Measurements from ENCODE around the gene SAMD1.

SAMD1 gene

GRCh38 chr19:14117668-14118164 lies 27.2 kb upstream of the SAMD1 start, which contains the start of gene PRKACA:
Gene PRKACA, minus strand, starts transcription at chr19:14117762. Its CDS starts 215 bp downstream, at chr19:14117547.
- peak; percentile 95 for ATAC-seq
- Mint-ChIP-seq H3K9me3 (no peaks in the 10 kb centered on the region), H3K4me3 (peak within 1 kb of the TSS; percentile 89), H3K4me1 (peaks cover 32% of the 10 kb centered on the region), H3K27ac (peak within 1 kb of the TSS; percentile 90), H3K36me3 (peaks cover 23% of the 10 kb centered on the region)
- DNase-seq (ENCODE audit: low spot score in 2 of 2): peak; percentile 95 to 99

- Mint-ChIP-seq H3K4me1 (peaks cover 32% of the 10 kb centered on the region), H3K9me3 (no peaks in the 10 kb centered on the region), H3K4me3 (peak overlapping the region; percentile 89), H3K36me3 (peaks cover 17% of the 10 kb centered on the region), H3K27ac (peak overlapping the region; percentile 84)
- DNase-seq (ENCODE audit: low spot score in 2 of 2): peak in 1 of 2 donors; percentile 66
- ATAC-seq: peak; percentile 2
These were observed 26.5 kb upstream of the SAMD1 start for GRCh38 chr19:14116918-14117578.

GRCh38 chr19:14116525-14116917 lies 26.0 kb upstream of the SAMD1 start:
- peaks cover 17% of the 10 kb centered on the region for H3K36me3 Mint-ChIP-seq
- peak overlapping the region; percentile 84 for H3K27ac Mint-ChIP-seq
- no peak for ATAC-seq
- H3K4me1 Mint-ChIP-seq: peaks cover 32% of the 10 kb centered on the region
- peak overlapping the region; percentile 89 for H3K4me3 Mint-ChIP-seq
- no peaks in the 10 kb centered on the region for H3K9me3 Mint-ChIP-seq
- DNase-seq (ENCODE audit: low spot score in 2 of 2): no peak

- Mint-ChIP-seq H3K9me3 (no peaks in the 10 kb centered on the region), H3K4me3 (peak overlapping the region; percentile 89), H3K27ac (no peak overlapping the region), H3K4me1 (peaks cover 32% of the 10 kb centered on the region), H3K36me3 (peaks cover 17% of the 10 kb centered on the region)
- ATAC-seq (no peak), DNase-seq (ENCODE audit: low spot score in 2 of 2) (no peak)
These were observed 25.2 kb upstream of the SAMD1 start for GRCh38 chr19:14115756-14116155.

GRCh38 chr19:14114854-14115253 lies 24.3 kb upstream of the SAMD1 start:
- Mint-ChIP-seq H3K4me3 (no peak overlapping the region), H3K4me1 (peaks cover 32% of the 10 kb centered on the region), H3K36me3 (peaks cover 8% of the 10 kb centered on the region), H3K9me3 (no peaks in the 10 kb centered on the region), H3K27ac (no peak overlapping the region)
- peak in 1 of 2 donors; percentile 74 for DNase-seq (ENCODE audit: low spot score in 2 of 2)
- no peak for ATAC-seq

- no peak overlapping the region for H3K4me3 Mint-ChIP-seq
- peaks cover 32% of the 10 kb centered on the region for H3K4me1 Mint-ChIP-seq
- peaks cover 6% of the 10 kb centered on the region for H3K36me3 Mint-ChIP-seq
- H3K27ac Mint-ChIP-seq: no peak overlapping the region
- ATAC-seq: no peak
- no peaks in the 10 kb centered on the region for H3K9me3 Mint-ChIP-seq
- DNase-seq (ENCODE audit: low spot score in 2 of 2): no peak
These were observed 23.9 kb upstream of the SAMD1 start for GRCh38 chr19:14114439-14114838.

- Mint-ChIP-seq H3K4me1 (peaks cover 31% of the 10 kb centered on the region), H3K9me3 (no peaks in the 10 kb centered on the region), H3K4me3 (no peak overlapping the region), H3K36me3 (peaks cover 6% of the 10 kb centered on the region), H3K27ac (no peak overlapping the region)
- ATAC-seq (no peak), DNase-seq (ENCODE audit: low spot score in 2 of 2) (peak in 1 of 2 donors; percentile 29)
These were observed 23.3 kb upstream of the SAMD1 start for GRCh38 chr19:14113762-14114414.

GRCh38 chr19:14112809-14113385 lies 22.3 kb upstream of the SAMD1 start:
- peaks cover 12% of the 10 kb centered on the region for H3K36me3 Mint-ChIP-seq
- DNase-seq (ENCODE audit: low spot score in 2 of 2): no peak
- no peaks in the 10 kb centered on the region for H3K9me3 Mint-ChIP-seq
- H3K4me3 Mint-ChIP-seq: no peak overlapping the region
- peaks cover 23% of the 10 kb centered on the region for H3K4me1 Mint-ChIP-seq
- peak overlapping the region; percentile 34 for H3K27ac Mint-ChIP-seq
- ATAC-seq: no peak

- no peak for DNase-seq (ENCODE audit: low spot score in 2 of 2)
- Mint-ChIP-seq H3K4me3 (no peak overlapping the region), H3K36me3 (peaks cover 12% of the 10 kb centered on the region), H3K4me1 (peaks cover 23% of the 10 kb centered on the region), H3K9me3 (no peaks in the 10 kb centered on the region), H3K27ac (no peak overlapping the region)
- no peak for ATAC-seq
These were observed 21.7 kb upstream of the SAMD1 start for GRCh38 chr19:14112051-14112808.

- Mint-ChIP-seq H3K36me3 (peaks cover 9% of the 10 kb centered on the region), H3K27ac (no peak overlapping the region), H3K4me3 (no peak overlapping the region), H3K4me1 (peaks cover 18% of the 10 kb centered on the region), H3K9me3 (no peaks in the 10 kb centered on the region)
- DNase-seq (ENCODE audit: low spot score in 2 of 2): no peak
- ATAC-seq: no peak
These were observed 20.9 kb upstream of the SAMD1 start for GRCh38 chr19:14111486-14111885.

GRCh38 chr19:14110650-14111049 lies 20.1 kb upstream of the SAMD1 start:
- no peak for DNase-seq (ENCODE audit: low spot score in 2 of 2)
- Mint-ChIP-seq H3K27ac (peak overlapping the region; percentile 17), H3K9me3 (no peaks in the 10 kb centered on the region), H3K4me1 (peaks cover 10% of the 10 kb centered on the region), H3K36me3 (peaks cover 16% of the 10 kb centered on the region), H3K4me3 (no peak overlapping the region)
- no peak for ATAC-seq

GRCh38 chr19:14107581-14108461 lies 17.3 kb upstream of the SAMD1 start:
- Mint-ChIP-seq H3K27ac (no peak overlapping the region), H3K4me1 (no peaks in the 10 kb centered on the region), H3K36me3 (peaks cover 44% of the 10 kb centered on the region), H3K4me3 (no peak overlapping the region), H3K9me3 (no peaks in the 10 kb centered on the region)
- ATAC-seq (no peak), DNase-seq (ENCODE audit: low spot score in 2 of 2) (no peak)

GRCh38 chr19:14106840-14107239 lies 16.3 kb upstream of the SAMD1 start:
- no peak for ATAC-seq
- Mint-ChIP-seq H3K4me3 (no peak overlapping the region), H3K4me1 (no peaks in the 10 kb centered on the region), H3K36me3 (peaks cover 50% of the 10 kb centered on the region), H3K27ac (no peak overlapping the region), H3K9me3 (no peaks in the 10 kb centered on the region)
- no peak for DNase-seq (ENCODE audit: low spot score in 2 of 2)

- DNase-seq (ENCODE audit: low spot score in 2 of 2): no peak
- ATAC-seq: no peak
- H3K27ac Mint-ChIP-seq: no peak overlapping the region
- H3K9me3 Mint-ChIP-seq: no peaks in the 10 kb centered on the region
- H3K4me1 Mint-ChIP-seq: no peaks in the 10 kb centered on the region
- H3K4me3 Mint-ChIP-seq: no peak overlapping the region
- H3K36me3 Mint-ChIP-seq: peaks cover 50% of the 10 kb centered on the region
These were observed 15.1 kb upstream of the SAMD1 start for GRCh38 chr19:14105680-14106079.

All from stimulated activated effector memory CD8-positive, alpha-beta T cell treated with anti-CD3 and anti-CD28 coated beads, Interleukin-12 subunit alpha, Interleukin-12 subunit beta, amount 100 ng/mL, for 72 hours (primary cell).